Psoas muscle (tissue), 8 donors: ENCODE results near the gene MED25. TPM values are rescaled to one million over a fixed set of nuclear protein-coding genes. Genes with fewer than 3 reads are reported as not detected.
A peak's percentile ranks its signal among the peaks of the same experiment; 100 is the strongest.

Experiments used
- ATAC-seq, 4 donors: fragments of 200-7000 bp; cut with Tn5 transposase; one replicate each; pipeline ENCODE4 v1.9.1; 2020; ENCODE audit warnings: moderate library complexity in 3 of 4, mild to moderate bottlenecking in 2 of 4
- DNase-seq, 2 donors: peaks; one replicate each; pipeline ENCODE4 v3.0.0-alpha.2; 2020
- H3K27ac ChIP-seq: fragments of 200-600 bp; one replicate; pipeline ENCODE4 v1.8.0; 2022
- H3K27me3 ChIP-seq, 3 donors: fragments of 200-600 bp in 1 of 3; one replicate each; pipeline versions ENCODE4 v1.6.1 to v1.8.0; 2013 to 2022; ENCODE audit warnings: low read length in 2 of 3, mild to moderate bottlenecking in 2 of 3, moderate library complexity in 1 of 3; ENCODE audit not compliant: insufficient read depth in 3 of 3
- H3K36me3 ChIP-seq, 2 donors: fragments of 200-600 bp in 1 of 2; one replicate each; pipeline versions ENCODE4 v1.6.1 to v1.8.0; 2013 to 2022; ENCODE audit warnings: low read depth in 1 of 2, mild to moderate bottlenecking in 1 of 2, moderate library complexity in 1 of 2; ENCODE audit not compliant: insufficient read depth in 1 of 2
- H3K4me1 ChIP-seq: fragments of 200-600 bp; one replicate; pipeline ENCODE4 v1.8.0; 2022
- H3K4me3 ChIP-seq: fragments of 200-600 bp; one replicate; pipeline ENCODE4 v1.8.0; 2022; ENCODE audit warnings: mild to moderate bottlenecking
- H3K9me3 ChIP-seq: fragments of 200-600 bp; one replicate; pipeline ENCODE4 v1.8.0; 2022
- WGBS, 3 donors: extraction: QIAGEN DNeasy Blood & Tissue Kit; methylation state at CpG; one replicate each; pipeline versions ENCODE4 v1.1.6 to v1.1.7; 2013; 5-methylcytosine and 5-hydroxymethylcytosine counted together
- intact Hi-C, 2 donors: fragments of 100-400 bp; cut with DNase I; formaldehyde crosslinking; loops; one replicate each; pipeline versions ENCODE4 v1.11.0 to v1.14.2; 2022
- polyA plus RNA-seq, 3 donors: library from polyadenylated mRNA; stranded (reverse); fragments of 200-250 nt; gene quantifications; one replicate each; pipeline ENCODE4 v1.2.3, GENCODE V29; 2013
- total RNA-seq, 4 donors: library from RNA; stranded (reverse); fragmentation: NEBNext Ultra II Directional in 2 of 4; extraction: Animal tissue kit (Norgen Biotek cat#: 25700) in 2 of 4; gene quantifications; one replicate each; pipeline versions ENCODE4 v1.2.1 to v1.2.4, GENCODE V29; 2021 to 2023
- TF ChIP-seq, protein P1 (sequence below): fragments of 200-600 bp; IDR thresholded peaks from one replicate; pipeline ENCODE4 v1.8.0; 2022; ENCODE audit warnings: antibody characterized with exemption
- donor health status: healthy with polysubstance abuse.
- donor health status: DM: no; HTN: no; CAD: no; lungs with moderate emphysema.
- donor health status: Bipolar disorder and iron deficiency.
- donor health status: healthy.
- donor health status: DM: yes; HTN: yes; CAD: no.
- donor health status: DM: no; HTN: no; CAD: no.
- donor health status: DM: no; HTN: no; CAD: no.
- donor health status: DM: yes; HTN: yes; CAD: no.

MED25 gene
- total and polyA plus RNA-seq, 7 donors = 24.5 to 125 (median 76.8) TPM

DNA sequence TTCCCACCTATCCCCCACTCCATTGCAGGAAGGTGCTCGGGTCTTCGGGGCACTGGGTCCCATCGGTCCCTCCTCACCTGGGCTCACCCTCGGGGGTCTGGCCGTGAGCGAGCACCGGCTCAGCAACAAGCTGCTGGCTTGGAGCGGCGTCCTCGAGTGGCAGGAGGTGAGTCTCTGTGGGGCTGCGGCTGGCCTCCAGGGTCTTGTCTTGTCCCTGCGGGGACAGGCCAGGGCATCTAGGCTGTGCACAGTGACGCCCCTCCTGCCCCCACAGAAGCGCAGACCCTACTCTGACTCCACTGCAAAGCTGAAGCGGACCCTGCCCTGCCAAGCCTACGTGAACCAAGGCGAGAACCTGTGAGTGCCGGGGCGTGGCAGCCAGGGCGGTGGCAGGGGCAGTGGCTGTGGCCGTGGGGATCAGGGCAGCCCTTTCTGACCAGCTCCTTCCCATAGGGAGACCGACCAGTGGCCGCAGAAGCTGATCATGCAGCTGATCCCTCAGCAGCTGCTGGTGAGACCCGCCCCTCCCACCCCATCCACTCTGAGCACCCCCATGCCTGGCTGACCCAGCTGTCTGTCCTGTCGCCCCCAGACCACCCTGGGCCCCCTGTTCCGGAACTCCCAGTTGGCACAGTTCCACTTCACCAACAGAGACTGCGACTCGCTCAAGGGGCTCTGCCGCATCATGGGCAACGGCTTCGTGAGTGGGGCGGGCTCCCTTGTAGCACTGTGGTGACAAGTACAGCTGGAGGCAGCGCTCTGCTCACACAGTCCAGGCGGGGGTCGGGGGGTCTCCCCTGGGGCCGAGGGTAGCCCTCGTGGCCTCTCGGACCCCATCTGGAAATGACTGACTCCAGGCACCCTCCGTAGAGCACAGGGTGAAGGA, 36.5 kb downstream of the MED25 start:
- H3K4me1 ChIP-seq = peaks cover 24% of the 10 kb centered on the region
- H3K27me3 ChIP-seq = no peaks in the 10 kb centered on the region
- WGBS, 3 donors = 81 to 90% (median 86%) methylated on average over 33 to 39 of the region's 39 CpGs
- H3K27ac ChIP-seq = no peak overlapping the region
- no peak for ATAC-seq
- no peak overlapping the region for H3K4me3 ChIP-seq
- H3K9me3 ChIP-seq = no peaks in the 10 kb centered on the region
- TF ChIP-seq, protein P1, sequence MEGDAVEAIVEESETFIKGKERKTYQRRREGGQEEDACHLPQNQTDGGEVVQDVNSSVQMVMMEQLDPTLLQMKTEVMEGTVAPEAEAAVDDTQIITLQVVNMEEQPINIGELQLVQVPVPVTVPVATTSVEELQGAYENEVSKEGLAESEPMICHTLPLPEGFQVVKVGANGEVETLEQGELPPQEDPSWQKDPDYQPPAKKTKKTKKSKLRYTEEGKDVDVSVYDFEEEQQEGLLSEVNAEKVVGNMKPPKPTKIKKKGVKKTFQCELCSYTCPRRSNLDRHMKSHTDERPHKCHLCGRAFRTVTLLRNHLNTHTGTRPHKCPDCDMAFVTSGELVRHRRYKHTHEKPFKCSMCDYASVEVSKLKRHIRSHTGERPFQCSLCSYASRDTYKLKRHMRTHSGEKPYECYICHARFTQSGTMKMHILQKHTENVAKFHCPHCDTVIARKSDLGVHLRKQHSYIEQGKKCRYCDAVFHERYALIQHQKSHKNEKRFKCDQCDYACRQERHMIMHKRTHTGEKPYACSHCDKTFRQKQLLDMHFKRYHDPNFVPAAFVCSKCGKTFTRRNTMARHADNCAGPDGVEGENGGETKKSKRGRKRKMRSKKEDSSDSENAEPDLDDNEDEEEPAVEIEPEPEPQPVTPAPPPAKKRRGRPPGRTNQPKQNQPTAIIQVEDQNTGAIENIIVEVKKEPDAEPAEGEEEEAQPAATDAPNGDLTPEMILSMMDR = no peak
- peak; percentile 16 to 42 for DNase-seq
- intact Hi-C loops = loop anchor here in 1 of 2 donors (5.0 kb wide), 1 partner anchor 37 kb away; the partner anchor contains the start of gene MED25
- H3K36me3 ChIP-seq = peaks cover 3 to 54% of the 10 kb centered on the region in 2 donors

DNA sequence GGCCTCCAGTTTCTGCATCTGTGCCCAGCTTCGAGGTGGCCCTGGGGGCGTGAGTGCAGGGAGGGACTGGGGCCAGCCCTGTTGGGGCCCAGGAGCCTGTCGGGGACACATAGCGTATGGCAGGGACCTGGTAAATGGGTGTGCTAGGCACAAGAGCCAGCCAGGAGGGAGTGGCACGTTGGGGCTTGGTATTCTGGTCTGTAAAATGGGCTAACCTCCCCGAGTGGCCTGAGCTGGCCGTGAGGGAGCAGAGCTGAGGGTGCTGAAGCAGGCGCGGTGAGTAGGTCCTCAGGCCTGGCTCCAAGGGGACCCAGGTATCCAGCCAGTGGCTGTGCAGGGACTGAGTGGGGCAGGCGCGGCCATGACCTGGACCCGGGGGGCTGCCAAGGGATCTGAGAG, 37.2 kb downstream of the MED25 start:
- H3K36me3 ChIP-seq = peaks cover 7 to 60% of the 10 kb centered on the region in 2 donors
- peak in 1 of 2 donors; percentile 47 for DNase-seq

DNA sequence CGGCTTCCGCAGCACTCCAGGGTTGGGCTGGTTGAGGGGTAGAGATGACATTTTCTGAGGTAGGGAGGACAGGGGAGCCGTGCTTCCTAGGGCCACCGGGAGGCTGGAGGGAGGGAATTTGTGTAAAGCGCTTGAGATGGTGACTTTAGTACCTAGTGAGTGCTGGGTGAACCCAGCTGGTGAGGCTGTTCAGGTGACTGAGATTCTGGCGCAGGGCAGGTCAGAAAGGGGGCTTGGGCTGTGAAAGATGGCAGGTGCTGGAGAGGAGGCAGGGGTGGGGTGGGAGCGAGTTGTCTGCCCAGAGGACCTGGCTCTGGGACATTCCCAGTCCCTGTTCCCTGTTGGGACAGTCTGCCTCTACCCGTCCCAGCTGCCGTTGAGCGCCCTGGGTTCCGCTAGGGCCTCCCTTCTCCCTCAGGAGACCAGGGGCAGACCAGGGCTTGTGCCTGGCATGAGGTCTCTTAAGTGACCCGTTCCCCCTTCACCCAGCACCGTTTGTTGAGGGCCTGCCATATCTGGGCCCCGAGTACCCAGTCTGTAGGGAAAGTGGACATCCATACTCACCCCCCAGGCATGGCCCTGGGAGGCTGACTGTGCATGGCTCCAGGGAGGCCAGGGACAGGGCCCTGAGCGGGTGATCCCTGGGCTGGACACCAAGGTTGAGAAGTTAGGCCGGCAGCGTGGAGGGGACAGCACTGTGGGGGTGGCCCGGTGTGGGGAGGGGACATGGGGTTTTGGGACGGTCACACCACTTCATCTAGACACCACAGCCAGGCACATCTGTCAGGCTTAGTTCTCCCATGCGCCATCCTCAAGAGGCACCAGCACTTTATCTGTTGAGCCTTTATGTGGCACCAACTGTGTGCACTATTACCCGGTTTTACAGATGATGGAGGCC, 37.8 kb downstream of the MED25 start:
- Histone ChIP-seq H3K27ac (no peak overlapping the region), H3K4me3 (no peak overlapping the region), H3K36me3 (peaks cover 7 to 67% of the 10 kb centered on the region in 2 donors), H3K4me1 (peaks cover 21% of the 10 kb centered on the region), H3K9me3 (no peaks in the 10 kb centered on the region), H3K27me3 (no peaks in the 10 kb centered on the region)
- intact Hi-C loops = no loop called here
- TF ChIP-seq, protein P1 = no peak
- DNase-seq = no peak
- 74 to 82% (median 81%) methylated on average over 16 to 21 of the region's 21 CpGs for WGBS, 3 donors
- no peak for ATAC-seq

More for the DNA sequence above, 37.2 kb downstream of the MED25 start:
- H3K4me3 ChIP-seq = no peak overlapping the region
- TF ChIP-seq, protein P1 = no peak
- WGBS, 3 donors = 82 to 91% (median 88%) methylated on average over 12 of the region's 12 CpGs
- H3K27me3 ChIP-seq = no peaks in the 10 kb centered on the region
- no peaks in the 10 kb centered on the region for H3K9me3 ChIP-seq
- no peak for ATAC-seq
- H3K27ac ChIP-seq = no peak overlapping the region
- H3K4me1 ChIP-seq = peaks cover 21% of the 10 kb centered on the region
- intact Hi-C loops = no loop called here

DNA sequence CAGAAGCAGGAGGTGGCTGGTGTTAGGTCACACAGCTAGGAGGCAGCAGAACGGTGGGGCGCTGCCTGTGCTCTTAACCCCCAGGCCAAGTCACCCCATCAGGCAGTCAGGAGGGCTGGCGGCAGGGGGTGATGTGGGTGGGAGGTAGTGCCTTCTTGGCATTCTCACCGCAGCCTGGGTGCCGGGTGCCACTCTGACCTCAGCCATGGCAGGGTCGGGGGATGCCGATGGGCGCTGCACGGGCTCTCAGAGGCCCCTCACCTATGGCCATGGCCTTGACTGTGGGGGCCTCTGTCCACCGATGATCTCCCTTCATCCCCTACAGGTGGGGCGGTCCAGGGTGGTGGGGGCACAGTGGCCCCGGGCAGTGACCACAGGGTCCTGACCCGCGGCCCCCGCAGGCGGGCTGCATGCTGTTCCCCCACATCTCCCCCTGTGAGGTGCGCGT, 38.5 kb downstream of the MED25 start:
- 90 to 93% (median 92%) methylated on average over 13 to 18 of the region's 18 CpGs for WGBS, 3 donors
- ATAC-seq = no peak
- TF ChIP-seq, protein P1 = no peak
- Histone ChIP-seq H3K4me1 (peaks cover 21% of the 10 kb centered on the region), H3K27ac (no peak overlapping the region), H3K36me3 (peaks cover 7 to 73% of the 10 kb centered on the region in 2 donors), H3K9me3 (no peaks in the 10 kb centered on the region), H3K27me3 (no peaks in the 10 kb centered on the region), H3K4me3 (no peak overlapping the region)
- intact Hi-C loops = no loop called here
- DNase-seq = peak in 1 of 2 donors; percentile 52
